Measurements from ENCODE around the gene CRYBB1.

- TF ChIP-seq POLR2AphosphoS5 (IDR thresholded peaks at IDR 0.05) (no peak), CTCF (IDR thresholded peaks at IDR 0.05 in 8 of 11, conservative IDR thresholded peaks at IDR 0.05 in 3 of 11) (no peak)
Observed at GRCh38 chr22:26559961-26560575, 57.8 kb downstream of the CRYBB1 start.
